ENCODE measurements around the gene NCOA3.

DNA sequence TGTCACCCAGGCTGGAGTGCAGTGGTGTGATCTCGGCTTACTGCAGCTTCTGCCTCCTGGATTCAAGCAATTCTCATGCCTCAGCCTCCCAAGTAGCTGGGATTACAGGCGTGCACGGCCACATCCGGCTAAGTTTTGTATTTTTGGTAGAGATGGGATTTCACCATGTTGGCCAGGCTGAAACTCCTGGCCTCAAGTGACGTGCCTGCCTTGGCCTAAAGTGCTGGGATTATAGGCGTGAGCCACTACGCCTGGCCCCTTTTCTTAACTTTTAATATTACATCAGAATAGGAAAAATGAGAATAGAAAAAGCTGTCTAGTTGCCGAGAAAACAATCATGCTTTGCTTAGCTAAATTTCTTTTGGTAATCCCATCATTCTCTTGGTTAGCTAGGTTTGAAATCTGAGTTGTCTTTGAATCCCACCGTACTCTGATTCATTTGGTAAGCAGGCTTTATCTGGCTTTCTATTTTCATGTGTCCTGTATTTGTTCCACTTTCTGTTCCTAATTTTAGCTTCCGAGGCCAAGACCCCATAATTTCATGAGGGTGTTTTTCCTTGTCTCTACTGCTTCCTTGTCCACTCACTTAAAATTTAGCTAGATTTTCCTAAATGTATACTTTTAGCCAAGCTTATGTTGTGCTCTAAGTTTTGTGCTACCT, 83.5 kb downstream of the NCOA3 start:
- TF ChIP-seq MXI1 (IDR thresholded peaks at IDR 0.05; ENCODE audit: low read depth, low read length): no peak
- TF ChIP-seq, protein P1, sequence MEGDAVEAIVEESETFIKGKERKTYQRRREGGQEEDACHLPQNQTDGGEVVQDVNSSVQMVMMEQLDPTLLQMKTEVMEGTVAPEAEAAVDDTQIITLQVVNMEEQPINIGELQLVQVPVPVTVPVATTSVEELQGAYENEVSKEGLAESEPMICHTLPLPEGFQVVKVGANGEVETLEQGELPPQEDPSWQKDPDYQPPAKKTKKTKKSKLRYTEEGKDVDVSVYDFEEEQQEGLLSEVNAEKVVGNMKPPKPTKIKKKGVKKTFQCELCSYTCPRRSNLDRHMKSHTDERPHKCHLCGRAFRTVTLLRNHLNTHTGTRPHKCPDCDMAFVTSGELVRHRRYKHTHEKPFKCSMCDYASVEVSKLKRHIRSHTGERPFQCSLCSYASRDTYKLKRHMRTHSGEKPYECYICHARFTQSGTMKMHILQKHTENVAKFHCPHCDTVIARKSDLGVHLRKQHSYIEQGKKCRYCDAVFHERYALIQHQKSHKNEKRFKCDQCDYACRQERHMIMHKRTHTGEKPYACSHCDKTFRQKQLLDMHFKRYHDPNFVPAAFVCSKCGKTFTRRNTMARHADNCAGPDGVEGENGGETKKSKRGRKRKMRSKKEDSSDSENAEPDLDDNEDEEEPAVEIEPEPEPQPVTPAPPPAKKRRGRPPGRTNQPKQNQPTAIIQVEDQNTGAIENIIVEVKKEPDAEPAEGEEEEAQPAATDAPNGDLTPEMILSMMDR (IDR thresholded peaks at IDR 0.05): no peak
- TF ChIP-seq CHD2 (IDR thresholded peaks at IDR 0.05; ENCODE audit: low read length, partially characterized antibody): no peak
- TF ChIP-seq, protein P2, sequence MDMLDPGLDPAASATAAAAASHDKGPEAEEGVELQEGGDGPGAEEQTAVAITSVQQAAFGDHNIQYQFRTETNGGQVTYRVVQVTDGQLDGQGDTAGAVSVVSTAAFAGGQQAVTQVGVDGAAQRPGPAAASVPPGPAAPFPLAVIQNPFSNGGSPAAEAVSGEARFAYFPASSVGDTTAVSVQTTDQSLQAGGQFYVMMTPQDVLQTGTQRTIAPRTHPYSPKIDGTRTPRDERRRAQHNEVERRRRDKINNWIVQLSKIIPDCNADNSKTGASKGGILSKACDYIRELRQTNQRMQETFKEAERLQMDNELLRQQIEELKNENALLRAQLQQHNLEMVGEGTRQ (IDR thresholded peaks at IDR 0.05; ENCODE audit: borderline replicate concordance, low read depth, low read length): no peak
- no peak for TF ChIP-seq TAF1 (IDR thresholded peaks at IDR 0.05; ENCODE audit: borderline replicate concordance, low read depth, low read length)
- TF ChIP-seq RFX5 (IDR thresholded peaks at IDR 0.05; ENCODE audit: low read length): no peak
- TF ChIP-seq, protein P3, sequence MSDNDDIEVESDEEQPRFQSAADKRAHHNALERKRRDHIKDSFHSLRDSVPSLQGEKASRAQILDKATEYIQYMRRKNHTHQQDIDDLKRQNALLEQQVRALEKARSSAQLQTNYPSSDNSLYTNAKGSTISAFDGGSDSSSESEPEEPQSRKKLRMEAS (IDR thresholded peaks at IDR 0.05; ENCODE audit: low read depth): no peak
- no peak for TF ChIP-seq POLR2AphosphoS5 (IDR thresholded peaks at IDR 0.05; ENCODE audit: low read depth, low read length)
- no peak for TF ChIP-seq SIN3A (IDR thresholded peaks at IDR 0.05; ENCODE audit: borderline replicate concordance, low read depth, low read length)

Measured in SK-N-SH (cell line).